Activated B cell treated with CpG ODN at 0.5 μM for 24 hours (primary cell): ENCODE results near the gene SEC22C. TPM values are rescaled to one million over a fixed set of nuclear protein-coding genes. Genes with fewer than 3 reads are reported as not detected.

Experiments used
- ATAC-seq: fragments of 200-7000 bp; cut with Tn5 transposase; one replicate; pipeline ENCODE4 v1.10.0; 2021; ENCODE audit warnings: low read depth, mild to moderate bottlenecking, moderate library complexity
- CTCF ChIA-PET: fragments of 350-600 bp; sonication (Branson Sonifier 250); formaldehyde crosslinking; loops from one replicate; lab custom pipeline; 2021; ENCODE audit warnings: antibody characterized with exemption; lab: Charles Lee
- POLR2A ChIA-PET: fragments of 350-600 bp; sonication (Branson Sonifier 250); formaldehyde crosslinking; loops from one replicate; lab custom pipeline; 2021; ENCODE audit warnings: antibody characterized with exemption; lab: Charles Lee
- DNase-seq: peaks from one replicate; pipeline ENCODE4 v3.0.0; 2022
- H3K27ac Mint-ChIP-seq: one replicate; pipeline ENCODE4 v1.8.0; 2020; ENCODE audit warnings: mixed read lengths
- H3K27me3 Mint-ChIP-seq: one replicate; pipeline ENCODE4 v1.8.0; 2021; ENCODE audit warnings: mixed read lengths
- H3K36me3 Mint-ChIP-seq: one replicate; pipeline ENCODE4 v1.8.0; 2021; ENCODE audit warnings: low read depth, mixed read lengths
- H3K4me1 Mint-ChIP-seq: one replicate; pipeline ENCODE4 v1.8.0; 2021; ENCODE audit warnings: mixed read lengths
- H3K4me3 Mint-ChIP-seq: one replicate; pipeline ENCODE4 v1.8.0; 2020; ENCODE audit warnings: mild to moderate bottlenecking, mixed read lengths
- H3K9me3 Mint-ChIP-seq: one replicate; pipeline ENCODE4 v1.8.0; 2020; ENCODE audit warnings: mixed read lengths
- intact Hi-C: fragments of 100-400 bp; cut with micrococcal nuclease; formaldehyde crosslinking; loops from one replicate; pipeline ENCODE4 v1.15.1; 2024
- total RNA-seq: library from RNA; stranded (reverse); gene quantifications from 2 replicates; pipeline ENCODE4 v1.2.3, GENCODE V29; 2022
- TF ChIP-seq, protein P1 (sequence below): fragments of 200-600 bp; IDR thresholded peaks from one replicate; pipeline ENCODE4 v1.8.0; 2022; ENCODE audit warnings: antibody characterized with exemption, mild to moderate bottlenecking

Gene SEC22C
- total RNA-seq, 1 donor from 2014 or later, result 36.4 TPM

- DNase-seq (no peak), ATAC-seq (peak; percentile 47)
- H3K9me3 Mint-ChIP-seq, result no peaks in the 10 kb centered on the region
- intact Hi-C loops, result loop anchor here (2.0 kb wide), 1 partner anchor 33 kb away; the partner anchor contains the start of gene VIPR1
- ChIA-PET POLR2A (no interaction called here), CTCF (interaction anchor here (0.7 to 2.1 kb wide), 3 partner anchors 10 to 61 kb away, joined by 3 to 9 read pairs (median 5); partner anchors contain the start of gene VIPR1)
- TF ChIP-seq, protein P1, sequence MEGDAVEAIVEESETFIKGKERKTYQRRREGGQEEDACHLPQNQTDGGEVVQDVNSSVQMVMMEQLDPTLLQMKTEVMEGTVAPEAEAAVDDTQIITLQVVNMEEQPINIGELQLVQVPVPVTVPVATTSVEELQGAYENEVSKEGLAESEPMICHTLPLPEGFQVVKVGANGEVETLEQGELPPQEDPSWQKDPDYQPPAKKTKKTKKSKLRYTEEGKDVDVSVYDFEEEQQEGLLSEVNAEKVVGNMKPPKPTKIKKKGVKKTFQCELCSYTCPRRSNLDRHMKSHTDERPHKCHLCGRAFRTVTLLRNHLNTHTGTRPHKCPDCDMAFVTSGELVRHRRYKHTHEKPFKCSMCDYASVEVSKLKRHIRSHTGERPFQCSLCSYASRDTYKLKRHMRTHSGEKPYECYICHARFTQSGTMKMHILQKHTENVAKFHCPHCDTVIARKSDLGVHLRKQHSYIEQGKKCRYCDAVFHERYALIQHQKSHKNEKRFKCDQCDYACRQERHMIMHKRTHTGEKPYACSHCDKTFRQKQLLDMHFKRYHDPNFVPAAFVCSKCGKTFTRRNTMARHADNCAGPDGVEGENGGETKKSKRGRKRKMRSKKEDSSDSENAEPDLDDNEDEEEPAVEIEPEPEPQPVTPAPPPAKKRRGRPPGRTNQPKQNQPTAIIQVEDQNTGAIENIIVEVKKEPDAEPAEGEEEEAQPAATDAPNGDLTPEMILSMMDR, result no peak
- H3K4me3 Mint-ChIP-seq, result no peak overlapping the region
- H3K27me3 Mint-ChIP-seq, result peaks cover 5% of the 10 kb centered on the region
- H3K36me3 Mint-ChIP-seq, result no peaks in the 10 kb centered on the region
- no peaks in the 10 kb centered on the region for H3K4me1 Mint-ChIP-seq
- H3K27ac Mint-ChIP-seq, result no peak overlapping the region
Observed at GRCh38 chr3:42535981-42536784, 45.6 kb downstream of the SEC22C start.

GRCh38 chr3:42533161-42533897, 48.4 kb downstream of the SEC22C start:
- peaks cover 11% of the 10 kb centered on the region for H3K4me1 Mint-ChIP-seq
- DNase-seq (no peak), ATAC-seq (no peak)
- no peaks in the 10 kb centered on the region for H3K9me3 Mint-ChIP-seq
- H3K4me3 Mint-ChIP-seq, result no peak overlapping the region
- no peaks in the 10 kb centered on the region for H3K36me3 Mint-ChIP-seq
- peaks cover 1% of the 10 kb centered on the region for H3K27me3 Mint-ChIP-seq
- intact Hi-C loops, result no loop called here
- TF ChIP-seq, protein P1, result no peak
- ChIA-PET CTCF (interaction anchor here (1.2 kb wide), 1 partner anchor 9 kb away, joined by 3 read pairs; no protein-coding TSS in a partner anchor), POLR2A (no interaction called here)
- H3K27ac Mint-ChIP-seq, result no peak overlapping the region

GRCh38 chr3:42532229-42532628, 49.5 kb downstream of the SEC22C start:
- H3K27me3 Mint-ChIP-seq, result peaks cover 1% of the 10 kb centered on the region
- H3K4me3 Mint-ChIP-seq, result no peak overlapping the region
- H3K27ac Mint-ChIP-seq, result no peak overlapping the region
- ATAC-seq (no peak), DNase-seq (no peak)
- POLR2A ChIA-PET, result no interaction called here
- H3K4me1 Mint-ChIP-seq, result peaks cover 11% of the 10 kb centered on the region
- H3K36me3 Mint-ChIP-seq, result no peaks in the 10 kb centered on the region
- intact Hi-C loops, result no loop called here
- CTCF ChIA-PET, result no interaction called here
- no peaks in the 10 kb centered on the region for H3K9me3 Mint-ChIP-seq
- TF ChIP-seq, protein P1, result no peak

- H3K9me3 Mint-ChIP-seq, result no peaks in the 10 kb centered on the region
- peaks cover 1% of the 10 kb centered on the region for H3K27me3 Mint-ChIP-seq
- no peak overlapping the region for H3K27ac Mint-ChIP-seq
- no peak for DNase-seq
- TF ChIP-seq, protein P1, result no peak
- H3K4me3 Mint-ChIP-seq, result no peak overlapping the region
- CTCF ChIA-PET, result no interaction called here
- intact Hi-C loops, result no loop called here
- peaks cover 13% of the 10 kb centered on the region for H3K4me1 Mint-ChIP-seq
- no peaks in the 10 kb centered on the region for H3K36me3 Mint-ChIP-seq
- POLR2A ChIA-PET, result no interaction called here
- ATAC-seq, result no peak
Observed at GRCh38 chr3:42531470-42531869, 50.3 kb downstream of the SEC22C start.

DNA sequence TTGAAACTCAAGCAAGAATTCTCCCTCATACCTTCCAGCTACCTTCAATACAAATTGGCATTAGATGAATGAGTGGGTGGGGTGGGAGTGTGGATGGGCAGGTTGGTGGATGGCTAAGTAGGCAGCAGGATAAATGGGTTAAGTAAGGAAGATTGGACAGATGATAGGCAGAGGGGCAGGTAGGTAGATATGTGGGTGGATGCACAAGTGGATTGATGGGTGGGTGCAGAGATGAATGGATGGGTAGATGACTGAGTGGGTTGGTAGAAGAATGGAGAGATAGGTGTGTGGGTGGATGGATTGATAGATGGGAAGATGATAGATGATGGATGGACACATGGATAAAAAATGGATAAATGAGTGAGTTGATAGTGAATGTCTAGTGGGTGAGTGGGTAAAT, 51.7 kb downstream of the SEC22C start:
- Mint-ChIP-seq H3K4me1 (peaks cover 13% of the 10 kb centered on the region), H3K9me3 (no peaks in the 10 kb centered on the region), H3K27ac (no peak overlapping the region), H3K4me3 (no peak overlapping the region), H3K27me3 (peaks cover 1% of the 10 kb centered on the region), H3K36me3 (no peaks in the 10 kb centered on the region)
- DNase-seq (no peak), ATAC-seq (no peak)
- ChIA-PET CTCF (no interaction called here), POLR2A (no interaction called here)
- TF ChIP-seq, protein P1, result no peak
- intact Hi-C loops, result no loop called here
